ENCODE data around the gene APOL5.

DNA sequence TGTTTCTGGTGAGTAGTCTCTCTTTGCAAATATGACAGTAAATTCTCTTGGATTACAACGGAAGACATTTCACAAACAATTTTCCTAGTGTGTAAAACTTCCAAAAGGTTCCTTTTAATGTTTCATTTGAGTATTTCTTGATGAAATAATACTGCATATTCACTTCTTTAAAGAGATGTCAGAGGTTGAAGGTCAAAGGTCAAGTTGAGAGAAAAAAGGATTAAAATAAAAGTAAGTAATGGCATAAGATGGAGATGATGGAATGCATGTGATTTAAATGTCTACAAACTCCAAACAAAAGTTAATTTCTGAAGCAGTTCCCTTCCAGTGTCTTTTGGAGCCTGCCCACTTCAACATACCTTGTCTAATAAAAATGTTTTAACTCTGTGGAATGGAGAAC lies 40.7 kb downstream of the APOL5 start:
- TF ChIP-seq, protein P1, sequence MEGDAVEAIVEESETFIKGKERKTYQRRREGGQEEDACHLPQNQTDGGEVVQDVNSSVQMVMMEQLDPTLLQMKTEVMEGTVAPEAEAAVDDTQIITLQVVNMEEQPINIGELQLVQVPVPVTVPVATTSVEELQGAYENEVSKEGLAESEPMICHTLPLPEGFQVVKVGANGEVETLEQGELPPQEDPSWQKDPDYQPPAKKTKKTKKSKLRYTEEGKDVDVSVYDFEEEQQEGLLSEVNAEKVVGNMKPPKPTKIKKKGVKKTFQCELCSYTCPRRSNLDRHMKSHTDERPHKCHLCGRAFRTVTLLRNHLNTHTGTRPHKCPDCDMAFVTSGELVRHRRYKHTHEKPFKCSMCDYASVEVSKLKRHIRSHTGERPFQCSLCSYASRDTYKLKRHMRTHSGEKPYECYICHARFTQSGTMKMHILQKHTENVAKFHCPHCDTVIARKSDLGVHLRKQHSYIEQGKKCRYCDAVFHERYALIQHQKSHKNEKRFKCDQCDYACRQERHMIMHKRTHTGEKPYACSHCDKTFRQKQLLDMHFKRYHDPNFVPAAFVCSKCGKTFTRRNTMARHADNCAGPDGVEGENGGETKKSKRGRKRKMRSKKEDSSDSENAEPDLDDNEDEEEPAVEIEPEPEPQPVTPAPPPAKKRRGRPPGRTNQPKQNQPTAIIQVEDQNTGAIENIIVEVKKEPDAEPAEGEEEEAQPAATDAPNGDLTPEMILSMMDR (IDR thresholded peaks at IDR 0.05), result no peak
- TF ChIP-seq POLR2A (IDR thresholded peaks at IDR 0.05), result no peak

Measured in body of pancreas (tissue), 4 donors.